HG02852 (cell line): ENCODE measurements around the gene CEND1.

Source experiments
- ATAC-seq: cut with Tn5 transposase; IDR thresholded peaks from one replicate; pipeline ENCODE4 v1.9.1; 2021; ENCODE audit warnings: mild to moderate bottlenecking, moderate library complexity; ENCODE audit not compliant: unreplicated experiment

CEND1 gene

GRCh38 chr11:796565-797295 is 6.8 kb upstream of the CEND1 start:
- ATAC-seq: no peak

- ATAC-seq: no peak
Measured at GRCh38 chr11:795634-796564, 6.0 kb upstream of the CEND1 start.

GRCh38 chr11:794766-795633 is 5.1 kb upstream of the CEND1 start:
- no peak for ATAC-seq

- ATAC-seq: no peak
Measured at GRCh38 chr11:794013-794765, 4.3 kb upstream of the CEND1 start.

GRCh38 chr11:793556-793955 is 3.7 kb upstream of the CEND1 start:
- no peak for ATAC-seq

- ATAC-seq: no peak
Measured at GRCh38 chr11:792873-793272, 3.0 kb upstream of the CEND1 start.

- no peak for ATAC-seq
Measured at GRCh38 chr11:792535-792821, 2.6 kb upstream of the CEND1 start.

- ATAC-seq: no peak
Measured at GRCh38 chr11:791658-792534, 2.0 kb upstream of the CEND1 start.

GRCh38 chr11:790721-791564 is 1.1 kb upstream of the CEND1 start:
- ATAC-seq: no peak

- ATAC-seq: no peak
Measured at GRCh38 chr11:788953-789940, 643 bp downstream of the CEND1 start.

- ATAC-seq: no peak
Measured at GRCh38 chr11:788009-788640, 1.8 kb downstream of the CEND1 start.

- no peak for ATAC-seq
Measured at GRCh38 chr11:787084-787675, 2.7 kb downstream of the CEND1 start.

- no peak for ATAC-seq
Measured at GRCh38 chr11:786235-787083, 3.4 kb downstream of the CEND1 start.

- ATAC-seq: no peak
Measured at GRCh38 chr11:783581-784015, 6.3 kb downstream of the CEND1 start.

- no peak for ATAC-seq
Measured at GRCh38 chr11:782264-783174, 7.4 kb downstream of the CEND1 start.
